HS-27A (cell line): Measurements from ENCODE around the gene CSNK2A1.
"Not testable (repeated sequence)": the region's sequence is repeated elsewhere in the genome, so short reads cannot be mapped to it uniquely, and the experiment has no call there.

Experiments used
- DNase-seq: peaks from one replicate; pipeline ENCODE4 v3.0.0-alpha.2; 2012; ENCODE audit warnings: low read depth, missing footprints

Gene CSNK2A1

GRCh38 chr20:533526-533925 lies 10.1 kb downstream of the CSNK2A1 start:
- DNase-seq = no peak

DNA sequence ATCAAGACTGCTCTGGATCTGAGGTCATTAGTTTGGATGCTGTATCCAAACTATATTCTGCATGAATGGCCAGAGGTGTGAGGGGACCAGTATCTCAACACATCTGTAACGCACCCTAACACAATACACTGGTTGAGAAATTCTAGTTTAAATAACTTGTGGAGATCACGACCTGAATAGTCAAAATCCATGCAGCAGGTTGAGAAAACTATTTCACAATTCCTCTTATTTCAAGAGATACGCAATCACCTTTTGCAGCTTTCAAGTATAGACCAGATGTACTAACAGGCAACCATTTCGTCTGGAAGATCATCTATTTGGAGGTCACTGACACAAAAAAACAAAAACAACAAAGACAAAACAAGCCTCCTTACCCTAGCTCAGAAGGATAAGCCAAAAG lies 11.1 kb downstream of the CSNK2A1 start:
- no peak for DNase-seq

DNA sequence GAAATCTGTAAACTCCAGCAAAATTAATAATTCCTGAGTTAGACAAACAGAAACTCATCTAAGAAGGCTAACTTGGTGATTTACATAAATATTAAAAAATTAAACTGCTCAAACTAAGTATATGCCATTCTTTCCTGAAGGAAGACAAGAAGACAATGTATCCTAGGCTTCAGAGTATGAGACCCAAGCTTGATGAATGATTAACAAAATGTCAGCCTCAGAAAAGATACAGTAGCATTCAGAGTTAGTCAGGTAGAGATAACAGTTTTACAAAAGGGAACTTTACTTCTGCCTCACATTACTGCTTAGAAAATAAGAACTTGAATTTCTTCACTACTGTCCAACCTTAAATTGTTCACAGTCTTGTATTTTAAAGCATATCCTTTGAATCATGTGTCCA lies 12.0 kb downstream of the CSNK2A1 start:
- DNase-seq = no peak

DNA sequence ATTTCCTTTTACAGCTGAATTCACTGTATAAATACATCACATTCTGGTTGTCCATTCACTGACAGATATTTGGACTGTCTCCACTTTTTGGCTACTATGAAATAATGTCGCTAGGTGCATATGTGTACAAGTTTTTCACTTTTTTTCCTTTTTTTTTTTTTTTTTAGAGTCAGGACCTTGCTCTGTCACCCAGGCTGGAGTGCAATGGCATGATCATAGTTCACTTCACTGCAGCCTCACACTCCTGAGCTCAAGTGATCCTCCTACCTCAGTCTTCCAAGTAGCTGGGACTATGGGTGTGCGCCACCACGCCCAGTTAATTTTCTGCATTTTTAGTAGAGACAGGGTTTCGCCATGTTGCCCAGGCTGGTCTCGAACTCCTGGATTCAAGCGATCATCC lies 13.3 kb downstream of the CSNK2A1 start:
- DNase-seq = no peak

GRCh38 chr20:528923-529604 lies 14.5 kb downstream of the CSNK2A1 start:
- DNase-seq = no peak

DNA sequence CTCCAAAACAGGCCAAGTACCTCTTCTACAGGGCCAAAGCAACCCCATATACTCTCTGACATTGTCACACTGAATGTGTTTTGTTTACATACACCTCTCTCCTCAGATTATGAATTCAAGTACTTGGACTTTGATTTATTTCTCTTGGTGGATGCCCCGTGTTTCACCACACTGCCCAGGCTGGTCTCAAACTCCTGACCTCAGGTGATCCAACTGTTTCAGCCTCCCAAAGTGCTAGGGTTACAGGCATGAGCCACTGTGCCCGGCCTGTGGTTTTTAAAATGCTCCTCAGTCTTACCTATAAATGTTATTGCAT lies 16.1 kb downstream of the CSNK2A1 start:
- no peak for DNase-seq

GRCh38 chr20:521860-522259 lies 21.7 kb downstream of the CSNK2A1 start:
- no peak for DNase-seq

DNA sequence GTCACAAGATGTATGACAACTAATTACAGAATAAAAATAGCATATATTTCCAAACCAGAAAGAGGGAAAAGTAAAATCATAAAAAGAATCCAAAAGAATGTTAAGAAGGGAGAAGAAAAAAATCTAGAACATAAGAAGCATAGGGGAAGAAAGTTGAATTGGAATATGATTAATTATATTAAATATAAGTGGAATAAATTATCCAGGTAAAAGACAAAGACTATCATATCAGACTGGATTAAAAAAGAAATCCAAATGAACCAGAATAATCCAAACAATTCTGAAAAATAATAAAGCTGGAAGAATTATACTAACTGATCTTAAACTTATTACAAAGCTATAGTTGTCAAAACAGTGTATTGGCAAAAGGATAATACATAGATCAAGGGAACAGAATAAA lies 23.6 kb downstream of the CSNK2A1 start:
- DNase-seq = no peak

- DNase-seq = no peak
Observed at GRCh38 chr20:517221-517620, 26.4 kb downstream of the CSNK2A1 start.

DNA sequence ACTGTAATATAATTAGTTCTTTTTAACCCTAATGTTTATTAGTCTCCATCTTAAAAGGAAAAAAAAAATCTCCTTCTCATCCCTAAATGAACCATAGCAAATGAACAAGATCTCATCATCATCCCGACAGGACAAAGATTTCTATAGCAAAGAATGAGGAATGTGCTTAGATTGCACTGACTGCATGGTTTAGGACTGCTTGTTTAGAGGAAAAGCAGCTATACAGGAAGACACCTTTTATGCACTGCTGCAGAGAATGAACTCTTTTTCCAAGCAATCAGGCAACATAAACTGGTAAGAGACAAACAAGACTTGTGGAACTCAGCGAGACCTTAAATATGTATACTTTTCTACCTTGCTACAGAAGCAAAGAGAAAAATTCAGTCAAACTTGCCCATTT lies 26.8 kb downstream of the CSNK2A1 start:
- DNase-seq = no peak

- no peak for DNase-seq
Observed at GRCh38 chr20:515696-516095, 27.9 kb downstream of the CSNK2A1 start.

DNA sequence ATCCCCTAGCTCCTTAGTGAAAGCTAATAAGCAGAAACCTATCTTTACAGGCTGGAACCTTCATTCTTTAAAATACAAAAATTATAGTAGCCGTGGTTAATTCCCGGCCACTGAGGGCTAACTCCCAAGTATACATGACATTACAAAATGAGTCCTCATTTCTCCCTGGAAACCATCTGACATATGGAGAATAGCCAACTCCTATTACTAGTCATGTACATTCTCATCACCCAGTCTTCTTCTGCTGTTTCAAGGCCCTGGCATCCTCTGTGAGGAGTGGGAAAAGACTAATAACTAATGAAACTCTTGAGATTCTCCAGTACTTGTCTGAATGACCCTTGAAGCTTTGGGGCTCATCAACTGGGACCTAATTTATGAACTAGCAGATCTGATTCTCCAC lies 30.2 kb downstream of the CSNK2A1 start:
- no peak for DNase-seq

- not testable (repeated sequence) for DNase-seq
Observed at GRCh38 chr20:510328-511057, 33.1 kb downstream of the CSNK2A1 start.

DNA sequence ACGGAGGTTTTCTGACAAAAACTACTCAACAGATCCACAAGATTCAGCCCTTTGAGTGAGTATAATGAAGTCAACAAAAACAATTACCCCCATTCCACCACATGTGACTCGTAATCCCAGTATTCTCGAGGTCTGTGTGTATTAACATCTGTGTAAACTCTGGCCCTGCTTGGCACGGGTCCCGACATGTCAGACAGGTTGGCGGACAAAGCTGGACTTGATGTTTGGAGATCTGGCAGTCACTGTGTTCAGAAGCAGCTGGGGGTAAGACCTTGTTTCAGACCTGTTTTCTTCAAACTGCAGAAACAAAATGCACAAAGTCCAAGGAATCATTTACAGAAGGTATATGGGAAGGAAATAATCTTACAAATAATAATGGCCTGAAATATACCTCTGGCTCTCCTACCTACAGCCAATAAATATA lies 35.2 kb downstream of the CSNK2A1 start:
- not testable (repeated sequence) for DNase-seq

DNA sequence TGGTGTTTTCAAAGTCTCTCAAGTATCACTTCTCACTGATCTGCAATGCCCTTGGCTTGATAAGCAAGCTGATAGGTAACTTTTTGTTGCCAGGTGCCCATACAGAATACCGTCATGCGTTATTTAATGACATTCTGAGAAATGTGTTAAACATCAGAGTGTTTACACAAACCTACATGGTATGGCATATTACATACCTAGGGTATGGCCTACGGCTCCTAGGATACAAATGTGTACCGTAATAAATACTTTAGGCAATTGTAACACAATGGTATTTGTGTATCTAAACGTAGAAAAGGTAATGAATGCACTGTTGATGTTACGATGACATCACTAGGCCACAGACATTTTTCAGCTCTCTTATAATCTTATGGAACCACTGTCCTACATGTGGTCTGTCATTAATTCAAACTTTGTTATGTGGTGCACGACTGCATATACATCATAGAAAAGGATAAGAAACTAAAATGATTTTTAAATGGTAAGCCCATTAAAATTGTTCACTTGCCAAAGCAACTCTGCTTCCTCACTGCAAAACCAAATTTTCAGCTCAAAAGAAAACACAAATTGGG lies 35.7 kb downstream of the CSNK2A1 start:
- DNase-seq = no peak

DNA sequence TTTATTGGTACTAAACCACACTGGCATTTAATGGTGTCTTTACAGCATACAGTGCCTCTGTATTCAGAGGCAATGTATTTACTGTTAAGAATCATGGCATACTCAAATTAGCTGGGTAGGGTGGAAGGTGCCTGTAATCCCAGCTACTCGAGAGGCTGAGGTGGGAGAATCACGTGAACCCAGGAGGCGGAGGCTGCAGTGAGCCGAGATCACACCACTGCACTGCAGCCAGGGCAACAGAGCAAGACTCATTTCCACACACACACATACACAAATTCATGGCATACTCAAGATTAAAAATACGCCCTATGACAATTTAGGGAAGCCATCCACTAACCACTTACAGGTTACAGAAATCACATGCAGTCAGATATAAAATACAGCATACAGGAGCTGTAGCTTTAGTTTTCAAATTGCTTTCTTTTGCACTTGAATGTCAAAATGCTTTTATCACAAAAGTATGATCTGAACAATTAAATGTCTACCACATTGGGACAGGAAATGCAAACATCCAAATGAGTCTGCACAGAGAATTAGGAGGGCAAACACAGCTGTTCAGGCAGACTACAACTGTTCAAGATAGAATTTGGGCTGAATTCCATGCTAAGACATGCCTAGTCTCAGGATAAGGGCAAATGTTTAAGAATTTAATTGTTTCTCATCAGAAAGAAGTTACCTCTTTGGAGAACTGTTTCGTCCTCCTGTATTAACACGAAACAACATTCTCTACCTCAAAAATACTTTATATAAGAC lies 36.4 kb downstream of the CSNK2A1 start:
- DNase-seq = no peak

GRCh38 chr20:504632-505075 lies 38.9 kb downstream of the CSNK2A1 start:
- no peak for DNase-seq

- no peak for DNase-seq
Observed at GRCh38 chr20:503048-503737, 40.4 kb downstream of the CSNK2A1 start.

DNA sequence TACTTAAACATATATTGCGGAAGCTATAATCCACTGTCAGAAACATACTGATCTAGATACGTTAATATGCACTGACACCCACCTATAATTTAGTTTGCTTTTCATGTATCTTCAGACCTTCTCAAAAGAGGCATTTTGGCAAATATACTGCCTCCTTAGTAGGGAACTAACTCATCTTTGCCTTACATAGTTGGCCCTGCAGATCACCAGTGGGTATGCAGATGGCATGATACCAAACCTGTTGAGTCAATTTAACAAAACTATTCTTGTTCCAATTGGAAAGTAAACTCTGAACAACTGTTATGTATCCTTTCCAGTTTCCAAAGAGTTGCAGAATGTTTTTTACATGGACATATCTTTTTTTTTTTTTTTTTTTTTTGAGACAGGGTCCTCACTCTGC lies 45.6 kb downstream of the CSNK2A1 start:
- DNase-seq = no peak

DNA sequence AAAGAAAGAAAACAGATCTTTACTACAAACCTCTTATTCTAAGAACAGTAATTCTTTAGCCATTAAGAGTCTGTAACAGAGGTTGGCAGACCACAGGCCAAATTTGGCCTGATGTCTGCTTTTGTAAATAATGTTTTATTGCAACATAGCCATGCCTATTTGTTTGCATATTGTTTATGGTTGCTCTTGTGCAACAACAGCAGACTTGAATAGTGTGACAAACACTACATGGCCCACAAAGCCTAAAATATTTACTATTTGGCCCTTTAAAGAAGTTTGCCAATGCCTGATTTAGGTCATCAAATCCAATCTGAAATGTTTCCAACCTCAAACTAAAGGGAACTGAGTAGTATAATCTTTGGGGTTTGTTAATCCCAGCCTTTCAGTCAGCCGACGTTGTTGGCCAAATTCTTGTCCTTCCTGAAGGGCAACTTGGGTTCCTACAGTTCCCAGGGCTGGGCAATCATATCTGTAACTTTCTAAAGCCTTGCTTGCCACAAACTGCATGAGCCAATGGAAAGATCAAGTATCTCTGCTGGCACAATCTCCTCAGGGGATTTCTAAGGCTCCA lies 47.4 kb downstream of the CSNK2A1 start:
- no peak for DNase-seq

GRCh38 chr20:492159-492558 lies 51.4 kb downstream of the CSNK2A1 start:
- DNase-seq = no peak

- DNase-seq = no peak
Observed at GRCh38 chr20:487655-488054, 55.9 kb downstream of the CSNK2A1 start.
